KOPT-K1 (cell line): Measurements from ENCODE around the gene DIAPH3.

Experiments
- H3K27ac ChIP-seq: fragments of 200-600 bp; sonication (generic); 2 replicates; pipeline ENCODE4 v1.5.1; 2016; ENCODE audit warnings: antibody characterized with exemption, mild to moderate bottlenecking, low read depth, low read length; ENCODE audit not compliant: poor library complexity, severe bottlenecking
- H3K36me3 ChIP-seq: fragments of 200-600 bp; sonication (generic); 2 replicates; pipeline ENCODE4 v1.5.1; 2017; ENCODE audit warnings: antibody characterized with exemption, mild to moderate bottlenecking, low read length, moderate library complexity; ENCODE audit not compliant: insufficient read depth
- H3K9me3 ChIP-seq: fragments of 200-600 bp; sonication (generic); 2 replicates; pipeline ENCODE4 v1.5.1; 2017; ENCODE audit warnings: antibody characterized with exemption, low read length, mild to moderate bottlenecking; ENCODE audit not compliant: insufficient read depth, poor library complexity, severe bottlenecking

DIAPH3 gene

GRCh38 chr13:59834801-59835200 lies 328.9 kb downstream of the DIAPH3 start:
- no peaks in the 10 kb centered on the region for H3K9me3 ChIP-seq
- H3K36me3 ChIP-seq: peaks cover 9% of the 10 kb centered on the region; the same call in 1 of the 2 replicates
- H3K27ac ChIP-seq: no peak overlapping the region

GRCh38 chr13:59829690-59830089 lies 334.0 kb downstream of the DIAPH3 start:
- no peaks in the 10 kb centered on the region; the same call in 1 of the 2 replicates for H3K36me3 ChIP-seq

GRCh38 chr13:59823486-59823885 lies 340.2 kb downstream of the DIAPH3 start:
- Histone ChIP-seq H3K36me3 (no peaks in the 10 kb centered on the region; the same call in 1 of the 2 replicates), H3K27ac (no peak overlapping the region)

More at GRCh38 chr13:59829690-59830089, 334.0 kb downstream of the DIAPH3 start:
- H3K27ac ChIP-seq: no peak overlapping the region
- no peaks in the 10 kb centered on the region for H3K9me3 ChIP-seq

GRCh38 chr13:59809564-59809963 lies 354.2 kb downstream of the DIAPH3 start:
- H3K36me3 ChIP-seq: no peaks in the 10 kb centered on the region
- H3K27ac ChIP-seq: no peak overlapping the region

More at GRCh38 chr13:59823486-59823885, 340.2 kb downstream of the DIAPH3 start:
- H3K9me3 ChIP-seq: no peaks in the 10 kb centered on the region

GRCh38 chr13:59806801-59807200 lies 356.9 kb downstream of the DIAPH3 start:
- Histone ChIP-seq H3K36me3 (no peaks in the 10 kb centered on the region), H3K27ac (no peak overlapping the region), H3K9me3 (no peaks in the 10 kb centered on the region)

More at GRCh38 chr13:59809564-59809963, 354.2 kb downstream of the DIAPH3 start:
- H3K9me3 ChIP-seq: no peaks in the 10 kb centered on the region

GRCh38 chr13:59801107-59801880 lies 362.4 kb downstream of the DIAPH3 start:
- Histone ChIP-seq H3K36me3 (peaks cover 7% of the 10 kb centered on the region; the same call in 1 of the 2 replicates), H3K9me3 (no peaks in the 10 kb centered on the region), H3K27ac (no peak overlapping the region)

- Histone ChIP-seq H3K27ac (no peak overlapping the region), H3K9me3 (no peaks in the 10 kb centered on the region), H3K36me3 (no peaks in the 10 kb centered on the region)
Measured at GRCh38 chr13:59793107-59793506, 370.6 kb downstream of the DIAPH3 start.

- Histone ChIP-seq H3K27ac (no peak overlapping the region), H3K9me3 (no peaks in the 10 kb centered on the region), H3K36me3 (no peaks in the 10 kb centered on the region)
Measured at GRCh38 chr13:59790626-59791025, 373.1 kb downstream of the DIAPH3 start.

GRCh38 chr13:59789558-59789957 lies 374.2 kb downstream of the DIAPH3 start:
- H3K9me3 ChIP-seq: no peaks in the 10 kb centered on the region
- no peak overlapping the region for H3K27ac ChIP-seq
- no peaks in the 10 kb centered on the region for H3K36me3 ChIP-seq

GRCh38 chr13:59787679-59788078 lies 376.0 kb downstream of the DIAPH3 start:
- Histone ChIP-seq H3K36me3 (no peaks in the 10 kb centered on the region), H3K9me3 (no peaks in the 10 kb centered on the region), H3K27ac (no peak overlapping the region)

GRCh38 chr13:59782696-59783095 lies 381.0 kb downstream of the DIAPH3 start:
- Histone ChIP-seq H3K9me3 (no peaks in the 10 kb centered on the region), H3K36me3 (no peaks in the 10 kb centered on the region), H3K27ac (no peak overlapping the region)

- no peaks in the 10 kb centered on the region for H3K9me3 ChIP-seq
- H3K27ac ChIP-seq: no peak overlapping the region
- no peaks in the 10 kb centered on the region for H3K36me3 ChIP-seq
Measured at GRCh38 chr13:59780058-59780457, 383.7 kb downstream of the DIAPH3 start.

GRCh38 chr13:59776924-59777690 lies 386.6 kb downstream of the DIAPH3 start:
- no peak overlapping the region for H3K27ac ChIP-seq
- H3K36me3 ChIP-seq: no peaks in the 10 kb centered on the region
- no peaks in the 10 kb centered on the region for H3K9me3 ChIP-seq

GRCh38 chr13:59774491-59774971 lies 389.2 kb downstream of the DIAPH3 start:
- Histone ChIP-seq H3K36me3 (no peaks in the 10 kb centered on the region), H3K9me3 (no peaks in the 10 kb centered on the region), H3K27ac (no peak overlapping the region)

GRCh38 chr13:59771272-59771671 lies 392.5 kb downstream of the DIAPH3 start:
- Histone ChIP-seq H3K27ac (no peak overlapping the region), H3K9me3 (no peaks in the 10 kb centered on the region), H3K36me3 (no peaks in the 10 kb centered on the region)
